HL-60 (cell line): ENCODE measurements around the gene CLPTM1.

Source experiments
- DNase-seq, 2 experiments: peaks; one replicate each; pipeline ENCODE4 v3.0.0-alpha.2; 2010 to 2020; ENCODE audit warnings: low read depth in 1 of 2, low spot score in 1 of 2
- H3K27ac ChIP-seq: fragments of 250-450 bp; sonication (Bioruptor Pico); replicated peaks from 2 replicates; pipeline ENCODE4 v1.5.1; 2020; ENCODE audit warnings: mild to moderate bottlenecking, moderate library complexity
- H3K27me3 ChIP-seq: fragments of 250-450 bp; sonication (Bioruptor Pico); 2 replicates; pipeline ENCODE4 v1.5.1; 2021; ENCODE audit warnings: mild to moderate bottlenecking, moderate library complexity; ENCODE audit not compliant: insufficient read depth, poor library complexity, severe bottlenecking
- H3K4me3 ChIP-seq: replicated peaks from 2 replicates; pipeline ENCODE4 v1.5.1; 2011; ENCODE audit warnings: mild to moderate bottlenecking, control low read depth, low read length; ENCODE audit not compliant: insufficient read depth
- GABPA ChIP-seq: IDR thresholded peaks from 2 replicates; pipeline ENCODE4 v1.6.1; 2012; ENCODE audit warnings: low read depth
- POLR2AphosphoS5 ChIP-seq: IDR thresholded peaks from 2 replicates; pipeline ENCODE4 v1.6.1; 2012; ENCODE audit warnings: low read depth
- REST ChIP-seq: IDR thresholded peaks from 2 replicates; pipeline ENCODE4 v1.6.1; 2012; ENCODE audit warnings: low read depth; ENCODE audit not compliant: insufficient replicate concordance
- SPI1 ChIP-seq: IDR thresholded peaks from 2 replicates; pipeline ENCODE4 v1.6.1; 2012; ENCODE audit warnings: low read depth, mild to moderate bottlenecking, borderline replicate concordance
- TF ChIP-seq, protein P1 (sequence below): IDR thresholded peaks from one replicate; pipeline ENCODE4 v1.5.1; 2011; ENCODE audit warnings: low read length, control low read depth, inconsistent platforms; ENCODE audit not compliant: insufficient read depth

The CLPTM1 gene

DNA sequence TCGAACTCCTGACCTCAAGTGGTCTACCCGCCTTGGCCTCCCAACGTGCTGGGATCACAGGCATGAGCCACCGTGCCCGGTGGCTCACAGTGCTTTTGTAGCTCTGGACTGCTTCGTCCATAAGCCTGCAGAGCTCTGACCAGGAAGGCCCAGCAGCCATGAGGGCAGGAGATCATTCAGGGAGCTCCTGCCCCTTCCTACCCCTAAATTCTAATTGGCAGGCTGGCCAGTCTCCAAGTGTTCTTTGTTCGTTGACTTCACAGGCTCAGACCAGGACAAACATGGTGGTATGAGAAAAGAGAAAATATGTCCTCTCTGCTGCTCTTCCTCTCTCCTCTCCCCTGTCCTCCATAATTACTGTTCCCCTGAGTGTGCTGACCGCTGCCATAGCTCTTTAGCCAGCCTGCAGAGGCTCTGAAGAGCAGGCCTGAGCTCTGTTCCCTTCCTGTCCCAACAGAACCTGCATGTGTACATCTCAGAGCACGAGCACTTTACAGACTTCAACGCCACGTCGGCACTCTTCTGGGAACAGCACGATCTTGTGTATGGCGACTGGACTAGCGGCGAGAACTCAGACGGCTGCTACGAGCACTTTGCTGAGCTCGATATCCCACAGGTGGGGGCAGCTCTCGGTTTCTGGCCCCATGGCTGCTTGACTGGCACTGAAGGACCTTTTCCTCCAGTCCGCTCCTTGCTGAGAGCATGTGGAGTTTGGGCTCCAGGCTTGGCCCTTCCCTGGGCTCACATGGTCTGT is 19.0 kb downstream of the CLPTM1 start:
- TF ChIP-seq, protein P1, sequence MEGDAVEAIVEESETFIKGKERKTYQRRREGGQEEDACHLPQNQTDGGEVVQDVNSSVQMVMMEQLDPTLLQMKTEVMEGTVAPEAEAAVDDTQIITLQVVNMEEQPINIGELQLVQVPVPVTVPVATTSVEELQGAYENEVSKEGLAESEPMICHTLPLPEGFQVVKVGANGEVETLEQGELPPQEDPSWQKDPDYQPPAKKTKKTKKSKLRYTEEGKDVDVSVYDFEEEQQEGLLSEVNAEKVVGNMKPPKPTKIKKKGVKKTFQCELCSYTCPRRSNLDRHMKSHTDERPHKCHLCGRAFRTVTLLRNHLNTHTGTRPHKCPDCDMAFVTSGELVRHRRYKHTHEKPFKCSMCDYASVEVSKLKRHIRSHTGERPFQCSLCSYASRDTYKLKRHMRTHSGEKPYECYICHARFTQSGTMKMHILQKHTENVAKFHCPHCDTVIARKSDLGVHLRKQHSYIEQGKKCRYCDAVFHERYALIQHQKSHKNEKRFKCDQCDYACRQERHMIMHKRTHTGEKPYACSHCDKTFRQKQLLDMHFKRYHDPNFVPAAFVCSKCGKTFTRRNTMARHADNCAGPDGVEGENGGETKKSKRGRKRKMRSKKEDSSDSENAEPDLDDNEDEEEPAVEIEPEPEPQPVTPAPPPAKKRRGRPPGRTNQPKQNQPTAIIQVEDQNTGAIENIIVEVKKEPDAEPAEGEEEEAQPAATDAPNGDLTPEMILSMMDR: no peak
- no peak for TF ChIP-seq GABPA
- no peak for TF ChIP-seq POLR2AphosphoS5
- TF ChIP-seq SPI1: no peak
- no peak for TF ChIP-seq REST
- no peaks in the 10 kb centered on the region for H3K27me3 ChIP-seq
- DNase-seq: no peak
- no peak overlapping the region for H3K27ac ChIP-seq
- H3K4me3 ChIP-seq: no peak overlapping the region

- Histone ChIP-seq H3K27me3 (no peaks in the 10 kb centered on the region), H3K27ac (no peak overlapping the region), H3K4me3 (no peak overlapping the region)
- no peak for DNase-seq
- TF ChIP-seq REST (no peak), SPI1 (no peak)
- TF ChIP-seq, protein P1: no peak
These were observed 19.7 kb downstream of the CLPTM1 start for GRCh38 chr19:44974857-44975256.

- no peak for DNase-seq
- Histone ChIP-seq H3K4me3 (no peak overlapping the region), H3K27ac (no peak overlapping the region), H3K27me3 (no peaks in the 10 kb centered on the region)
- TF ChIP-seq GABPA (no peak), POLR2AphosphoS5 (no peak), REST (no peak), SPI1 (no peak)
- TF ChIP-seq, protein P1: no peak
These were observed 20.3 kb downstream of the CLPTM1 start for GRCh38 chr19:44975444-44975843.
